Activated CD4-positive, alpha-beta T cell treated with anti-CD3 and anti-CD28 coated beads, Interleukin-2, amount 50 U/mL, for 1 hour (primary cell): ENCODE measurements around the gene GAP43.

Experiments used
- DNase-seq: peaks from one replicate; pipeline ENCODE4 v3.0.0-alpha.2; 2020

The GAP43 gene

GRCh38 chr3:115623044-115623868 lies at the start of gene GAP43:
Gene GAP43, plus strand, starts transcription at chr3:115623510. Its CDS starts 180 bp downstream, at chr3:115623690.
- DNase-seq: no peak

GRCh38 chr3:115576325-115576875 lies 46.9 kb upstream of the GAP43 start:
- DNase-seq: no peak

- DNase-seq: no peak
Observed at GRCh38 chr3:115577000-115577399, 46.3 kb upstream of the GAP43 start.

GRCh38 chr3:115578331-115578730 lies 45.0 kb upstream of the GAP43 start:
- DNase-seq: no peak

- no peak for DNase-seq
Observed at GRCh38 chr3:115580566-115580965, 42.7 kb upstream of the GAP43 start.

GRCh38 chr3:115581362-115582135 lies 41.8 kb upstream of the GAP43 start:
- DNase-seq: no peak

GRCh38 chr3:115588201-115589115 lies 34.9 kb upstream of the GAP43 start:
- no peak for DNase-seq

- no peak for DNase-seq
Observed at GRCh38 chr3:115590873-115591272, 32.4 kb upstream of the GAP43 start.

GRCh38 chr3:115595611-115596275 lies 27.6 kb upstream of the GAP43 start:
- DNase-seq: no peak

- no peak for DNase-seq
Observed at GRCh38 chr3:115598216-115598615, 25.1 kb upstream of the GAP43 start.

GRCh38 chr3:115602194-115602593 lies 21.1 kb upstream of the GAP43 start:
- no peak for DNase-seq

- DNase-seq: no peak
Observed at GRCh38 chr3:115611630-115612029, 11.7 kb upstream of the GAP43 start.

GRCh38 chr3:115615001-115615814 lies 8.1 kb upstream of the GAP43 start:
- DNase-seq: no peak

GRCh38 chr3:115616461-115616860 lies 6.8 kb upstream of the GAP43 start:
- DNase-seq: no peak

- no peak for DNase-seq
Observed at GRCh38 chr3:115617591-115617990, 5.7 kb upstream of the GAP43 start.

GRCh38 chr3:115624029-115624741 lies 875 bp downstream of the GAP43 start:
- DNase-seq: no peak

GRCh38 chr3:115624901-115625300 lies 1.6 kb downstream of the GAP43 start:
- DNase-seq: no peak

GRCh38 chr3:115626006-115626409 lies 2.7 kb downstream of the GAP43 start:
- DNase-seq: no peak

- no peak for DNase-seq
Observed at GRCh38 chr3:115626721-115627120, 3.4 kb downstream of the GAP43 start.
